ENCODE data around the gene POU2AF1. TPM values are rescaled to one million over a fixed set of nuclear protein-coding genes. Genes with fewer than 3 reads are reported as not detected.

Gene POU2AF1
- total and polyA plus RNA-seq, 2 of the 8 experiments (the other 6 are each of a cell fraction or from before 2014, with no cell fraction given) = not detected

- Histone ChIP-seq H2AFZ (ENCODE audit: low read length) (no peak overlapping the region), H4K91ac (replicated peaks; ENCODE audit: insufficient read length, low read length) (no peak overlapping the region), H3K4me1 (replicated peaks in 1 of 4; ENCODE audit: control insufficient read depth in 3 of 4, insufficient read depth in 4 of 4, low read length in 3 of 4) (no peaks in the 10 kb centered on the region), H2BK20ac (ENCODE audit: low read length) (no peak overlapping the region), H2BK120ac (replicated peaks; ENCODE audit: low read depth, low read length) (no peak overlapping the region), H4K8ac (ENCODE audit: extremely low read depth, insufficient read depth, low read length) (no peak overlapping the region), H4K20me1 (replicated peaks in 1 of 2; ENCODE audit: control insufficient read depth in 1 of 2, insufficient read depth in 2 of 2, low read length in 2 of 2) (peaks cover 0 to 4% of the 10 kb centered on the region in 2 experiments), H3K36me3 (ENCODE audit: control insufficient read depth in 2 of 4, insufficient read depth in 4 of 4, low read length in 3 of 4) (no peaks in the 10 kb centered on the region), H2AK5ac (ENCODE audit: low read depth, low read length) (no peak overlapping the region), H3K4me2 (ENCODE audit: insufficient read depth in 1 of 2, low read depth in 2 of 2, low read length in 2 of 2) (no peak overlapping the region), H2BK12ac (ENCODE audit: low read depth, low read length) (no peak overlapping the region), H3K79me2 (ENCODE audit: control insufficient read depth in 1 of 2, insufficient read depth in 2 of 2, low read length in 2 of 2) (no peaks in the 10 kb centered on the region), H3K9ac (replicated peaks in 1 of 4; ENCODE audit: extremely low read depth in 1 of 4, low read depth in 3 of 4, low read length in 3 of 4) (no peak overlapping the region), H3K18ac (ENCODE audit: extremely low read depth, low read length) (no peak overlapping the region), H3K9me3 (ENCODE audit: insufficient read depth in 2 of 2, low read depth in 1 of 2, low read length in 1 of 2) (no peaks in the 10 kb centered on the region), H3K27me3 (replicated peaks in 1 of 4; ENCODE audit: control insufficient read depth in 3 of 4, extremely low read depth in 1 of 4, insufficient read depth in 3 of 4, low read length in 3 of 4) (no peaks in the 10 kb centered on the region), H3K4me3 (ENCODE audit: extremely low read depth in 1 of 4, insufficient read depth in 2 of 4, low read depth in 3 of 4, low read length in 4 of 4) (no peak overlapping the region), H4K5ac (ENCODE audit: insufficient read length, low read depth, low read length) (no peak overlapping the region), H3K79me1 (ENCODE audit: low read depth, low read length) (no peaks in the 10 kb centered on the region), H2BK5ac (ENCODE audit: low read depth, low read length) (no peak overlapping the region), H3K4ac (replicated peaks; ENCODE audit: insufficient read length, low read depth, low read length) (no peak overlapping the region), H3K56ac (replicated peaks; ENCODE audit: insufficient read length, low read depth, low read length) (no peak overlapping the region), H3K23ac (ENCODE audit: insufficient read length) (no peak overlapping the region), H3K27ac (ENCODE audit: low read depth, low read length) (no peak overlapping the region), H2BK15ac (ENCODE audit: low read length) (no peak overlapping the region), H3K23me2 (ENCODE audit: low read depth, low read length) (peaks cover 4% of the 10 kb centered on the region; the same call in 1 of the 2 replicates), H3K14ac (ENCODE audit: insufficient read length) (no peak overlapping the region)
- 94% methylated on average over 6 of the region's 6 CpGs; no CpG with 5 or more reads in 1 of the 2 experiments for WGBS, 2 experiments (ENCODE audit: extremely low coverage in 1 of 2, insufficient coverage in 1 of 2, insufficient read length in 1 of 2, insufficient replicate concordance in 2 of 2, low coverage in 1 of 2, low lambda C conversion rate in 2 of 2, missing lambda C conversion rate in 1 of 2)
- ChIA-PET POLR2A (ENCODE audit: partially characterized antibody) (no interaction called here), CTCF (ENCODE audit: partially characterized antibody) (interaction anchor here (1.3 to 1.4 kb wide), 2 partner anchors 8 to 83 kb away, joined by 3 to 4 read pairs; no protein-coding TSS in a partner anchor)
- no peak for DNase-seq (ENCODE audit: low read depth in 1 of 2, low spot score in 2 of 2)
- no peak for FAIRE-seq
- TF ChIP-seq YY1 (IDR thresholded peaks at IDR 0.05; ENCODE audit: low read depth, low read length) = no peak
Observed at GRCh38 chr11:111360150-111361043, 18.7 kb downstream of the POU2AF1 start.

Measured in H1 (cell line).